Keratinocyte (primary cell): ENCODE data around the gene TSPAN4. TPM values are rescaled to one million over a fixed set of nuclear protein-coding genes. Genes with fewer than 3 reads are reported as not detected.

Experiments
- DNase-seq: peaks from one replicate; pipeline ENCODE4 v3.0.0-alpha.2; 2011; ENCODE audit warnings: low read depth, missing footprints, low spot score
- FAIRE-seq: peaks from 2 replicates; lab custom pipeline; 2011; peaks lifted over from hg19 to GRCh38; lab: Jason Lieb, UNC
- H2AFZ ChIP-seq: 2 replicates; pipeline ENCODE4 v1.6.0; 2012; ENCODE audit warnings: low read length, control low read depth, inconsistent platforms; ENCODE audit not compliant: control insufficient read depth
- H3K27ac ChIP-seq: 2 replicates; pipeline ENCODE4 v1.5.1; 2011; ENCODE audit warnings: low read length; ENCODE audit not compliant: control insufficient read depth, insufficient read depth
- H3K27me3 ChIP-seq: 3 replicates; pipeline ENCODE4 v1.6.0; 2011; ENCODE audit warnings: low read length; ENCODE audit not compliant: control insufficient read depth, insufficient read depth; ENCODE audit errors: extremely low read depth
- H3K36me3 ChIP-seq, 2 experiments: 2 replicates in 1 of 2; 3 replicates in 1 of 2; pipeline ENCODE4 v1.5.1; 2011; ENCODE audit warnings: low read length in 2 of 2, mild to moderate bottlenecking in 1 of 2; ENCODE audit not compliant: control insufficient read depth in 2 of 2, insufficient read depth in 2 of 2; ENCODE audit errors: extremely low read depth in 1 of 2
- H3K4me1 ChIP-seq: 3 replicates; pipeline ENCODE4 v1.5.1; 2011; ENCODE audit warnings: low read length; ENCODE audit not compliant: control insufficient read depth, insufficient read depth; ENCODE audit errors: extremely low read depth
- H3K4me2 ChIP-seq: 3 replicates; pipeline ENCODE4 v1.6.0; 2011; ENCODE audit warnings: low read depth, low read length; ENCODE audit not compliant: control insufficient read depth, insufficient read depth; ENCODE audit errors: extremely low read depth
- H3K4me3 ChIP-seq, 3 experiments: fragments of 200-600 bp in 1 of 3; sonication (generic) in 1 of 3; 2 replicates in 2 of 3; 3 replicates in 1 of 3; pipeline ENCODE4 v1.5.1; 2011 to 2016; ENCODE audit warnings: low read length in 3 of 3, mild to moderate bottlenecking in 3 of 3, control low read depth in 2 of 3, inconsistent platforms in 1 of 3, low read depth in 1 of 3, mixed read lengths in 1 of 3, mixed run types in 1 of 3, moderate library complexity in 1 of 3; ENCODE audit not compliant: control insufficient read depth in 2 of 3, insufficient read depth in 2 of 3; ENCODE audit errors: extremely low read depth in 1 of 3
- H3K79me2 ChIP-seq: 2 replicates; pipeline ENCODE4 v1.6.0; 2012; ENCODE audit warnings: low read length; ENCODE audit not compliant: control insufficient read depth, insufficient read depth
- H3K9ac ChIP-seq: 3 replicates; pipeline ENCODE4 v1.6.0; 2011; ENCODE audit warnings: low read length; ENCODE audit not compliant: control insufficient read depth, insufficient read depth; ENCODE audit errors: extremely low read depth
- H3K9me1 ChIP-seq: 3 replicates; pipeline ENCODE4 v1.6.0; 2011; ENCODE audit warnings: low read length; ENCODE audit not compliant: control insufficient read depth, insufficient read depth; ENCODE audit errors: extremely low read depth
- H3K9me3 ChIP-seq: 2 replicates; pipeline ENCODE4 v1.5.1; 2012; ENCODE audit warnings: low read depth, low read length; ENCODE audit not compliant: control insufficient read depth
- H4K20me1 ChIP-seq: 3 replicates; pipeline ENCODE4 v1.6.0; 2011; ENCODE audit warnings: low read length; ENCODE audit not compliant: control insufficient read depth, insufficient read depth; ENCODE audit errors: extremely low read depth
- EZH2 ChIP-seq: IDR thresholded peaks from one replicate; pipeline ENCODE4 v1.6.1; 2012; ENCODE audit warnings: inconsistent platforms, mild to moderate bottlenecking, low read length, moderate library complexity
- dilution Hi-C: fragments of 300-500 bp; cut with MboI; formaldehyde crosslinking; loops from one replicate; pipeline ENCODE4 v1.7.0; 2020; ENCODE audit warnings: low sequenced_read_pairs; ENCODE audit not compliant: extremely low pct_ligation_motif_present
- polyA minus RNA-seq, 3 experiments: library from RNA; depleted of rRNA, polyadenylated mRNA; stranded (reverse); fragments of >200 nt; gene quantifications; 1 replicate in 1 of 3; 2 replicates in 1 of 3; 3 replicates in 1 of 3; pipeline ENCODE4 v1.2.3, GENCODE V29; 2011
- polyA plus RNA-seq, 5 experiments: library from polyadenylated mRNA; depleted of rRNA in 3 of 5; stranded (reverse) in 3 of 5; stranded (forward) in 1 of 5; unstranded in 1 of 5; fragments of >200 nt; gene quantifications; 1 replicate in 1 of 5; 2 replicates in 3 of 5; 3 replicates in 1 of 5; pipeline versions ENCODE4 v1.2.1 to v1.2.3, GENCODE V29; 2011 to 2012; ENCODE audit warnings: missing spikeins in 2 of 5, low read depth in 1 of 5, low replicate concordance in 1 of 5
- TF ChIP-seq, protein P1 (sequence below), 3 experiments: IDR thresholded peaks in 1 of 3; conservative IDR thresholded peaks in 1 of 3; optimal IDR thresholded peaks in 1 of 3; 2 replicates in 2 of 3; 3 replicates in 1 of 3; pipeline versions ENCODE3 to v1.5.1; 2011; ENCODE audit warnings: low read length in 3 of 3, mild to moderate bottlenecking in 3 of 3, moderate library complexity in 2 of 3, control low read depth in 1 of 3, inconsistent platforms in 1 of 3; ENCODE audit not compliant: insufficient read depth in 2 of 3; ENCODE audit errors: extremely low read depth in 1 of 3

TSPAN4 gene, protein sequence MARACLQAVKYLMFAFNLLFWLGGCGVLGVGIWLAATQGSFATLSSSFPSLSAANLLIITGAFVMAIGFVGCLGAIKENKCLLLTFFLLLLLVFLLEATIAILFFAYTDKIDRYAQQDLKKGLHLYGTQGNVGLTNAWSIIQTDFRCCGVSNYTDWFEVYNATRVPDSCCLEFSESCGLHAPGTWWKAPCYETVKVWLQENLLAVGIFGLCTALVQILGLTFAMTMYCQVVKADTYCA
- polyA plus RNA-seq (42.1 to 73.0 TPM (median 70.8 TPM) in 3 replicates), polyA minus RNA-seq (45.2 to 67.9 TPM (median 59.9 TPM) in 3 replicates)
- 14.6 TPM for polyA plus RNA-seq (2011; ENCODE audit: low read depth)
- 25.9 and 74.4 TPM in 2 replicates for polyA plus RNA-seq (2011; cell fraction: cytosol; rRNA removed)
- polyA plus RNA-seq (2011; cell fraction: nucleus; rRNA removed) = 97.5 and 133 TPM in 2 replicates
- polyA plus RNA-seq (2012; ENCODE audit: low replicate concordance) = 53.2 and 84.1 TPM in 2 replicates
- polyA minus RNA-seq (2011; cell fraction: cytosol; rRNA and poly(A)+ RNA removed) = 67.5 TPM
- polyA minus RNA-seq (2011; cell fraction: nucleus; rRNA and poly(A)+ RNA removed) = 28.2 and 31.7 TPM in 2 replicates

DNA sequence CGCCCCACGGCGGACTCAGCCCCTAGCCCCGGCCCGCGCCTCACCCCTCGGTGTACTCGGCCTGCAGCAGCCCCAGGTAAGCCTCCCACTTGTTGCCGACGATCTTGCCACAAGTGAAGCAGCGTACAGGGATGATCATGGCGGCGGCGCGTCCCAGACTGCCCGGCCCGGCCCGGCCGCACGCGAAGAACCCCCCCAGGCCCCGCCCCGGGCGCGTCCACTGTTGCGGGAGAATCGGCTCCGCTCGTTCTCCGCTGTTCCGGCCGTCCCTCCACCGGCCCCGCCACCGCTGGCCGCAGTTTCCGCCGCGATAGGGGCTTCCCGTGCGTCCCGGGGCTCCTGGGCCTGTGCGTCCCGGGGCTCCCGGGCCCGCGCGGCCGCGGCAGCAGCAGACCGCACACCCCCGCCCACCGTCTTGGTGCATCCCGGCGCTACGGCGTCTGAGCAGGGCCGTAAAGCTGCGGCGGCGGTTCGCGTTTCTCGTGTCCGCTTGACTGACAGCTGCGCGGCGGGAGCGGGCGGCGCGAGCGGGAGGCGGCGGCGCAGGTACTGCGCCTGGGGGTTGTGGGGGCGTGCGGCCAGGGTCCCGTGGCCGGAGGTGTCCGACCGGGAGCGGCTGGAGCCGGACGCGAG, at the start of gene TSPAN4, which contains the start of gene POLR2L:
Gene TSPAN4, plus strand, starts transcription at position 483 of the 633 bp plus-strand sequence. CDS start 7,453 bp downstream, outside the sequence.
Gene POLR2L, minus strand, starts transcription at position 160 of the 633 bp plus-strand sequence. Its CDS starts 21 bp downstream, at position 139.
- Histone ChIP-seq H3K27me3 (no peaks in the 10 kb centered on the region), H3K9me3 (no peaks in the 10 kb centered on the region), H4K20me1 (peaks cover 19% of the 10 kb centered on the region), H2AFZ (peak within 1 kb of the TSS; percentile 37), H3K36me3 (peaks cover 17 to 29% of the 10 kb centered on the region in 2 experiments), H3K79me2 (peaks cover 53% of the 10 kb centered on the region), H3K9ac (peak within 1 kb of the TSS; percentile 90), H3K27ac (peak within 1 kb of the TSS; percentile 83), H3K4me1 (peaks cover 54% of the 10 kb centered on the region), H3K4me3 (peak within 1 kb of the TSS; percentile 92 to 96 (median 95)), H3K4me2 (peak within 1 kb of the TSS; percentile 90), H3K9me1 (peaks cover 8% of the 10 kb centered on the region)
- dilution Hi-C loops = no loop called here
- no peak for DNase-seq
- TF ChIP-seq, protein P1, sequence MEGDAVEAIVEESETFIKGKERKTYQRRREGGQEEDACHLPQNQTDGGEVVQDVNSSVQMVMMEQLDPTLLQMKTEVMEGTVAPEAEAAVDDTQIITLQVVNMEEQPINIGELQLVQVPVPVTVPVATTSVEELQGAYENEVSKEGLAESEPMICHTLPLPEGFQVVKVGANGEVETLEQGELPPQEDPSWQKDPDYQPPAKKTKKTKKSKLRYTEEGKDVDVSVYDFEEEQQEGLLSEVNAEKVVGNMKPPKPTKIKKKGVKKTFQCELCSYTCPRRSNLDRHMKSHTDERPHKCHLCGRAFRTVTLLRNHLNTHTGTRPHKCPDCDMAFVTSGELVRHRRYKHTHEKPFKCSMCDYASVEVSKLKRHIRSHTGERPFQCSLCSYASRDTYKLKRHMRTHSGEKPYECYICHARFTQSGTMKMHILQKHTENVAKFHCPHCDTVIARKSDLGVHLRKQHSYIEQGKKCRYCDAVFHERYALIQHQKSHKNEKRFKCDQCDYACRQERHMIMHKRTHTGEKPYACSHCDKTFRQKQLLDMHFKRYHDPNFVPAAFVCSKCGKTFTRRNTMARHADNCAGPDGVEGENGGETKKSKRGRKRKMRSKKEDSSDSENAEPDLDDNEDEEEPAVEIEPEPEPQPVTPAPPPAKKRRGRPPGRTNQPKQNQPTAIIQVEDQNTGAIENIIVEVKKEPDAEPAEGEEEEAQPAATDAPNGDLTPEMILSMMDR (optimal IDR thresholded peaks at IDR 0.05 in 1 of 3, IDR thresholded peaks at IDR 0.05 in 1 of 3, conservative IDR thresholded peaks at IDR 0.05 in 1 of 3; ENCODE audit: extremely low read depth in 1 of 3, insufficient read depth in 2 of 3, low read length in 3 of 3) = no peak
- TF ChIP-seq EZH2 = no peak
- FAIRE-seq = no peak

DNA sequence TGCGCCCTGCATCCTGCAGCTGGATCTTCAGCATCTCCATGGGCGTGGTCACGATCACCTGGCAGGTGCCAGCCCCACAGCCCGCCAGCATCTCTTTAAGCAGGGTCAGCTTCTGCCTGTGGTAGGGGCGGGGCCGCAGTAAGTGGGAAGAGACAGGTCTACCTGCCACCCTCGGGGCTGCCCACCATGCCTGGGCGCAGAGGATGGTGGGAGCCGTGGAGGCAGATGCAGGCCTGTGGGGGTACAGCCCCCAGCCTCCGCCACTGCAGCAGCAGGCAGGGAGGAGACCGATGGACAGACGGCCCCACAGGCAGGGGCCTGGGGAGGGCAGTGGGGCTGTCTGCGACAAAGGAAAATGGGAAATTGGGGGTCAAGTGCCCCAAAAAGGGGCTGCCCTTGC, 49.8 kb upstream of the TSPAN4 start:
- no peaks in the 10 kb centered on the region for H3K9me3 ChIP-seq
- no peaks in the 10 kb centered on the region for H3K79me2 ChIP-seq
- peaks cover 15% of the 10 kb centered on the region for H3K4me1 ChIP-seq
- H3K9ac ChIP-seq = no peak overlapping the region
- TF ChIP-seq, protein P1 (optimal IDR thresholded peaks at IDR 0.05 in 1 of 3, IDR thresholded peaks at IDR 0.05 in 1 of 3, conservative IDR thresholded peaks at IDR 0.05 in 1 of 3; ENCODE audit: extremely low read depth in 1 of 3, insufficient read depth in 2 of 3, low read length in 3 of 3) = no peak
- no peak for TF ChIP-seq EZH2
- FAIRE-seq (no peak), DNase-seq (no peak)
- dilution Hi-C loops = no loop called here
- peaks cover 8 to 11% of the 10 kb centered on the region in 2 experiments for H3K36me3 ChIP-seq
- H3K9me1 ChIP-seq = no peaks in the 10 kb centered on the region
- no peak overlapping the region for H3K27ac ChIP-seq
- H3K4me3 ChIP-seq = no peak overlapping the region
- no peak overlapping the region for H2AFZ ChIP-seq
- H4K20me1 ChIP-seq = no peaks in the 10 kb centered on the region
- no peak overlapping the region for H3K4me2 ChIP-seq
- H3K27me3 ChIP-seq = peaks cover 8% of the 10 kb centered on the region
